Subcutaneous adipose tissue (tissue), 4 donors: Measurements from ENCODE around the gene TRIM8. TPM values are rescaled to one million over a fixed set of nuclear protein-coding genes. Genes with fewer than 3 reads are reported as not detected.

ENCODE experiments used
- total RNA-seq, 4 donors: library from RNA; depleted of rRNA; stranded (reverse); fragments of >200 nt; gene quantifications; one replicate each; pipeline ENCODE4 v1.1.0, GENCODE V29; 2016
- TF ChIP-seq, protein P1 (sequence below): fragments of 450-650 bp; IDR thresholded peaks from one replicate; pipeline ENCODE4 v1.5.1; 2016; ENCODE audit warnings: low read depth, mild to moderate bottlenecking, control low read depth, antibody characterized with exemption, moderate library complexity

TRIM8 gene, protein sequence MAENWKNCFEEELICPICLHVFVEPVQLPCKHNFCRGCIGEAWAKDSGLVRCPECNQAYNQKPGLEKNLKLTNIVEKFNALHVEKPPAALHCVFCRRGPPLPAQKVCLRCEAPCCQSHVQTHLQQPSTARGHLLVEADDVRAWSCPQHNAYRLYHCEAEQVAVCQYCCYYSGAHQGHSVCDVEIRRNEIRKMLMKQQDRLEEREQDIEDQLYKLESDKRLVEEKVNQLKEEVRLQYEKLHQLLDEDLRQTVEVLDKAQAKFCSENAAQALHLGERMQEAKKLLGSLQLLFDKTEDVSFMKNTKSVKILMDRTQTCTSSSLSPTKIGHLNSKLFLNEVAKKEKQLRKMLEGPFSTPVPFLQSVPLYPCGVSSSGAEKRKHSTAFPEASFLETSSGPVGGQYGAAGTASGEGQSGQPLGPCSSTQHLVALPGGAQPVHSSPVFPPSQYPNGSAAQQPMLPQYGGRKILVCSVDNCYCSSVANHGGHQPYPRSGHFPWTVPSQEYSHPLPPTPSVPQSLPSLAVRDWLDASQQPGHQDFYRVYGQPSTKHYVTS
- total RNA-seq: 100 to 1,000 TPM in 2 of 4 donors, 10 to 100 TPM in 2; 76.3 to 261 (median 111) TPM

DNA sequence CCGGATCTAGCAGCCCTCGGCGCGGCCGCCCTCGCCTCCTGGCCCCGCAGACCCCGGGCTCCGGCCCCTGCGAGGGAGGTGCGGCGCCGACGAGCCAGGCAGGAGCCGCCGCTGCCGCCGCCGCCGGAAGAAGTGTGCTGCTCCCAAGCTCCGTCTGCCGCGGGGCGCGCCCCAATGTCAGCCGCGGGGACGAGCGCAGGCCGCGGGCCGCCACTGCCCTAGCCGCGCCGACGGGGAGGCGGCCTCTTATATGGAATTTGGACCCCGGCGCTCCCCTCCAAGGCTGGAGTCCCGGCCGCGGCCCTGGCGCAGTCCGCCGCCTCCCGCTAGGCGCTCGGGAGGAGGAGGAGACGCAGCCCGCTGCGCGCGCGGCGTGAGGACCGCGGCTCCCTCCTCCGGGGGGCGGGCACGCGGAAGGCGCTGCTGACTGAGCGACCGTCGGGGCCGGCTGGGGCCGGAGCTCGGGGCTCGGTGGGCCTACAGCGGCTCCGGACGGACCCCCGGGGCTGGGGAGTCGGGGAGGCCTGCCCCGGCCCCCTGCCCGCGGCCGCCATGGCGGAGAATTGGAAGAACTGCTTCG is at the start of gene TRIM8:
Gene TRIM8 (plus strand): TSS at position 414 of the 580 bp plus-strand sequence. CDS start 139 bp downstream, at position 553.
- TF ChIP-seq, protein P1, sequence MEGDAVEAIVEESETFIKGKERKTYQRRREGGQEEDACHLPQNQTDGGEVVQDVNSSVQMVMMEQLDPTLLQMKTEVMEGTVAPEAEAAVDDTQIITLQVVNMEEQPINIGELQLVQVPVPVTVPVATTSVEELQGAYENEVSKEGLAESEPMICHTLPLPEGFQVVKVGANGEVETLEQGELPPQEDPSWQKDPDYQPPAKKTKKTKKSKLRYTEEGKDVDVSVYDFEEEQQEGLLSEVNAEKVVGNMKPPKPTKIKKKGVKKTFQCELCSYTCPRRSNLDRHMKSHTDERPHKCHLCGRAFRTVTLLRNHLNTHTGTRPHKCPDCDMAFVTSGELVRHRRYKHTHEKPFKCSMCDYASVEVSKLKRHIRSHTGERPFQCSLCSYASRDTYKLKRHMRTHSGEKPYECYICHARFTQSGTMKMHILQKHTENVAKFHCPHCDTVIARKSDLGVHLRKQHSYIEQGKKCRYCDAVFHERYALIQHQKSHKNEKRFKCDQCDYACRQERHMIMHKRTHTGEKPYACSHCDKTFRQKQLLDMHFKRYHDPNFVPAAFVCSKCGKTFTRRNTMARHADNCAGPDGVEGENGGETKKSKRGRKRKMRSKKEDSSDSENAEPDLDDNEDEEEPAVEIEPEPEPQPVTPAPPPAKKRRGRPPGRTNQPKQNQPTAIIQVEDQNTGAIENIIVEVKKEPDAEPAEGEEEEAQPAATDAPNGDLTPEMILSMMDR: no peak

DNA sequence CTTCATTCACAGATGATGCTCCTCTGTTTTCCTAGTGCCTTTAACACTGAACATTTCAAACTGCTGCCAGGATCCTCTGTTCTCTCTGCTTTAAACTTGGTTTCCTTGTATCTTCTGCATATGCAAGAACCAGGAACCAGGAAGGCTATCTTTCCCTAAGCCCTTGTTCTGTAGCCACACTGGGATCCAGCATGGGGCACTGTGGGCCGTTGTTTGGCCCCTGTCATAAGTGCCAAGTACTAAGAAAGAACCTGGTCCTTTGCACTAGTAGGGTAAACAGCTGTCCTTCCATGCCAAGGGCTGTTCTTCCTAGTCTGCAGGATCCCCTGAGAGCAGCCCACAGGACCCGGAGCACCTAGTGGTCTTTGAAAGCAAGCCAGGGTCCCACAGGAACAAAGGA is 49.0 kb upstream of the TRIM8 start:
- TF ChIP-seq, protein P1: no peak

DNA sequence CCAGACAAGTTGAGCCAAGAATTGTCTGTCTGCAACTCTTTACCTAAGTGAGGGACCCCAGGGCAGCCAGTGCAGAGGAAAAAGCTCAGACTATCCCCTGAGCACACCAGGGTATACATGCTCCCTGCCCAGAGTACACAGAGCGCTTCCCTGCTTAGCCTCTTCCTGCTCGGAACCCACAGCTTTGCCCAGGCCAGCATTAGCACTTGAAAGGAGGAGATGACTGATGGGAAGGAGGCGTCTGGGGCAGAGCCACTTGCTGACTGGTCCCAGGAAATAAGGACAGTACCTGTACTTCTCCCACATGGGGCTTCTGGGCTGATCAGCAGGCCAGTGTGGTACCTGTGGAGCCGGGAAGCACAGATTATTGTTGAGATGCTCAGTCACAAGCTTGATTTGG is 48.4 kb upstream of the TRIM8 start:
- TF ChIP-seq, protein P1: no peak

DNA sequence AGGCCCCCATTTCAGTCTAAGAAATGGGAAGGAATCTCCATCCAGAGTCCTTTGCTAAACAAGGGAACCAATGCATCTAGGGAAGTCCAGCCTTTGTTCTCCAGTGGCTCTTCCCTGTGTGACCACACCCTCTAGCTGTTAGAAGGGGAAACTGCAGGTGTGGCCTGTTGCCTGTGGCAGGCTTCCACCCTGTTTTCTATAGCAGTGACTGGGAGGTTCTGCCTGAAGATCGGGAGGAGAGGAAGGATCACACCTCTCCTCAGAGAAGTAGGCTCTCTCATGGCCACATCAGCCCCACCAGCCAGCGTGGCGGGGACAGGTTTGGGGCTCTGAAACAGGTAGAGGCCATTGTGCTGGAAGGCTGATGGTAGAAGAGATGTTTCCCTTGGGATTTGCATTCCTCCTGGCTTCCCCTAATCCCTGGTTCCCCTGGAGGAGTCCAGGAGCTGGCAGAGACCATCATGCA is 47.7 kb upstream of the TRIM8 start:
- TF ChIP-seq, protein P1: no peak

DNA sequence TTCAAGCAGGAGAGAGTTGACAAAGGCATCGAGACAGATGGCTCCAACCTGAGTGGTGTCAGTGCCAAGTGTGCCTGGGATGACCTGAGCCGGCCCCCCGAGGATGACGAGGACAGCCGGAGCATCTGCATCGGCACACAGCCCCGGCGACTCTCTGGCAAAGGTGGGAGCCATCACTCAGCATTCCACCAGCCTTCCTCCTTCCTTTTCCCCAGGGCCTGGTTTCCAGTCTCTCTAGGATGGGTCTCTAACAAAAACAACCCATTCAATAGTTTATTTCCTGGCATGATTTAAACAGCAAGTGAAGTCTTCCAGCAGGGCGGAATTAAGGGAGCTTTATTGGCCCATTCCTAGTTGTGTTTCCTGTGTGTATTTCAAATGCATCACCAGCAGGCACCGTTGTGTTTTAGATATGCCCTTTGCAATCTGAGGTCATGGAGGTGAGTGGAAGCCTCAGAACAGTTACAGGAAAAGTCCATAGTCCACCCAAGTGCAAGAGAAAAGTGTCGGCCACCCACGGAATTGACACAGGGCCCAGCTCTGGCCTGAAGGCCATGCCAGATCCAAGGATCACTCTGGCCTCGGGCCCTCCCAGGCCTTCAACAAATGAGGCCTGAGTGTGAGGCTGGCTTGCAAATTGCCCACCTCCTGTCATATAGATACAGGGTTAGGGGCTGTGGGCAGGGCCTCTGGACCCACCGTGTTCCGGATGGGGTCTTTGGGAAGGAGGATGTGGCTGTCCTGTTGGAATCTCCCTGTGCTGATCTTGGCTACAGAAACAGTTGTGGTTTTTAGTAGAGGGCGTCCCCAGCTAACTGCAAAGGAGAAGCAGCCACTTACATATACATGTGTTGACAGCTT is 46.9 kb upstream of the TRIM8 start:
- TF ChIP-seq, protein P1: no peak

DNA sequence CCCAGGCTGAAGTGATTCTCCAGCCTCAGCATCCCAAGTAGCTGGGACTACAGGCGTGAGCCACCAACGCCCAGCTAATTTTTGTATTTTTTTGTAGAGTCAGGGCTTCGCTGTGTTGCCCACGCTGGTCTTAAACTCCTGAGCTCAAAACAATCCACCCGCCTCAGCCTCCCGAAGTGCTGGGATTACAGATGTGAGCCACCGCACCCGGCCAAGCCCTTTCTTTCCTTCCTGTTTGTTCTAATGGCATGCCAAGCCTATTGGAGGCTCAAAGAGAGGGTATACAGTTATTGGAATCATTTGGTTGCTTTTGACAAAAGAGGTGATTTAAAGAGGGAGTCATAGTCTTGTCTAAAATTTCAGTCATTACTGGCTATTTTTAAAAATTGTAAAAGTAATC is 46.0 kb upstream of the TRIM8 start:
- TF ChIP-seq, protein P1: no peak
